ENCODE measurements around the gene ST8SIA1. TPM values are rescaled to one million over a fixed set of nuclear protein-coding genes. Genes with fewer than 3 reads are reported as not detected.

Gene ST8SIA1
- total RNA-seq, 1 experiment from 2014 or later = not detected

DNA sequence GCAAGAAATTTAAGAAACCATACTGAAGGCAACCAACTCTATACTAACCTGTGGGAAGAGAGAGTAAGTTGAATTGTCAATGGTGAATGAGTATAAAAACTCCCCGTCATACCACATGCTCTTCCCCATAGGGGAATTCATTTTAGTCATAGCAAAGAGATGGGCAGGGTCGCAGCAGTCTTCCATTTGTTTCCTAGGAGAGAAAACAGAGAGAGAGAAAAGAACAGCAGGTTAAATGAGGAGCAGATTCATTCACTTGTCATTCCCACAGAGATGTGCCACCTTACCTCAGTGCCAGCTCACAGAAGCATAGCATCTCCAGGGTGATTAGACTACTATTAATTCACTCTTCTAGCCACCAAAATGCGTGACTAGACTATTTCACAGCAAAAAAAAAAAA, 47.4 kb downstream of the ST8SIA1 start:
- Histone ChIP-seq H3K27ac (ENCODE audit: low read depth, low read length) (no peak overlapping the region), H3K9ac (ENCODE audit: low read length) (no peak overlapping the region), H4K20me1 (ENCODE audit: insufficient read depth) (no peaks in the 10 kb centered on the region), H2AFZ (ENCODE audit: low read depth, low read length, poor library complexity, severe bottlenecking) (no peak overlapping the region), H3K4me1 (ENCODE audit: control insufficient read depth in 1 of 2, insufficient read depth in 2 of 2, low read length in 2 of 2) (no peaks in the 10 kb centered on the region), H3K36me3 (ENCODE audit: control insufficient read depth in 1 of 2, insufficient read depth in 2 of 2, low read length in 2 of 2) (no peaks in the 10 kb centered on the region), H3K79me2 (ENCODE audit: insufficient read depth, low read length) (no peaks in the 10 kb centered on the region), H3K27me3 (ENCODE audit: insufficient read depth, low read length) (peaks cover 7% of the 10 kb centered on the region), H3K9me2 (ENCODE audit: insufficient read depth) (no peaks in the 10 kb centered on the region), H3K9me3 (ENCODE audit: control insufficient read depth in 1 of 2, insufficient read depth in 1 of 2, low read depth in 1 of 2, low read length in 2 of 2) (no peaks in the 10 kb centered on the region), H3K4me3 (replicated peaks in 1 of 2; ENCODE audit: low read depth in 1 of 2, low read length in 2 of 2) (no peak overlapping the region), H3K4me2 (ENCODE audit: low read length) (no peak overlapping the region)
- TF ChIP-seq TCF7L2 (IDR thresholded peaks at IDR 0.05; ENCODE audit: borderline replicate concordance, extremely low read depth, insufficient read depth, insufficient read length) (no peak), FOSL1 (IDR thresholded peaks at IDR 0.05; ENCODE audit: low read depth) (no peak), SRF (IDR thresholded peaks at IDR 0.05; ENCODE audit: low read depth) (no peak), YY1 (IDR thresholded peaks at IDR 0.05; ENCODE audit: extremely low read depth, insufficient replicate concordance, low read depth, low read length) (no peak), ATF3 (IDR thresholded peaks at IDR 0.05) (no peak), SP1 (IDR thresholded peaks at IDR 0.05; ENCODE audit: low read depth) (no peak), EZH2phosphoT487 (IDR thresholded peaks at IDR 0.05; ENCODE audit: borderline replicate concordance) (no peak), ZNF274 (IDR thresholded peaks at IDR 0.05; ENCODE audit: low read depth, low read length) (no peak), JUND (IDR thresholded peaks at IDR 0.05) (no peak), ZFX (IDR thresholded peaks at IDR 0.05) (no peak), POLR2AphosphoS5 (IDR thresholded peaks at IDR 0.05; ENCODE audit: low read depth, low read length) (no peak)
- TF ChIP-seq, protein P1, sequence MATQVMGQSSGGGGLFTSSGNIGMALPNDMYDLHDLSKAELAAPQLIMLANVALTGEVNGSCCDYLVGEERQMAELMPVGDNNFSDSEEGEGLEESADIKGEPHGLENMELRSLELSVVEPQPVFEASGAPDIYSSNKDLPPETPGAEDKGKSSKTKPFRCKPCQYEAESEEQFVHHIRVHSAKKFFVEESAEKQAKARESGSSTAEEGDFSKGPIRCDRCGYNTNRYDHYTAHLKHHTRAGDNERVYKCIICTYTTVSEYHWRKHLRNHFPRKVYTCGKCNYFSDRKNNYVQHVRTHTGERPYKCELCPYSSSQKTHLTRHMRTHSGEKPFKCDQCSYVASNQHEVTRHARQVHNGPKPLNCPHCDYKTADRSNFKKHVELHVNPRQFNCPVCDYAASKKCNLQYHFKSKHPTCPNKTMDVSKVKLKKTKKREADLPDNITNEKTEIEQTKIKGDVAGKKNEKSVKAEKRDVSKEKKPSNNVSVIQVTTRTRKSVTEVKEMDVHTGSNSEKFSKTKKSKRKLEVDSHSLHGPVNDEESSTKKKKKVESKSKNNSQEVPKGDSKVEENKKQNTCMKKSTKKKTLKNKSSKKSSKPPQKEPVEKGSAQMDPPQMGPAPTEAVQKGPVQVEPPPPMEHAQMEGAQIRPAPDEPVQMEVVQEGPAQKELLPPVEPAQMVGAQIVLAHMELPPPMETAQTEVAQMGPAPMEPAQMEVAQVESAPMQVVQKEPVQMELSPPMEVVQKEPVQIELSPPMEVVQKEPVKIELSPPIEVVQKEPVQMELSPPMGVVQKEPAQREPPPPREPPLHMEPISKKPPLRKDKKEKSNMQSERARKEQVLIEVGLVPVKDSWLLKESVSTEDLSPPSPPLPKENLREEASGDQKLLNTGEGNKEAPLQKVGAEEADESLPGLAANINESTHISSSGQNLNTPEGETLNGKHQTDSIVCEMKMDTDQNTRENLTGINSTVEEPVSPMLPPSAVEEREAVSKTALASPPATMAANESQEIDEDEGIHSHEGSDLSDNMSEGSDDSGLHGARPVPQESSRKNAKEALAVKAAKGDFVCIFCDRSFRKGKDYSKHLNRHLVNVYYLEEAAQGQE (IDR thresholded peaks at IDR 0.05; ENCODE audit: low read depth) = no peak
- TF ChIP-seq, protein P2, sequence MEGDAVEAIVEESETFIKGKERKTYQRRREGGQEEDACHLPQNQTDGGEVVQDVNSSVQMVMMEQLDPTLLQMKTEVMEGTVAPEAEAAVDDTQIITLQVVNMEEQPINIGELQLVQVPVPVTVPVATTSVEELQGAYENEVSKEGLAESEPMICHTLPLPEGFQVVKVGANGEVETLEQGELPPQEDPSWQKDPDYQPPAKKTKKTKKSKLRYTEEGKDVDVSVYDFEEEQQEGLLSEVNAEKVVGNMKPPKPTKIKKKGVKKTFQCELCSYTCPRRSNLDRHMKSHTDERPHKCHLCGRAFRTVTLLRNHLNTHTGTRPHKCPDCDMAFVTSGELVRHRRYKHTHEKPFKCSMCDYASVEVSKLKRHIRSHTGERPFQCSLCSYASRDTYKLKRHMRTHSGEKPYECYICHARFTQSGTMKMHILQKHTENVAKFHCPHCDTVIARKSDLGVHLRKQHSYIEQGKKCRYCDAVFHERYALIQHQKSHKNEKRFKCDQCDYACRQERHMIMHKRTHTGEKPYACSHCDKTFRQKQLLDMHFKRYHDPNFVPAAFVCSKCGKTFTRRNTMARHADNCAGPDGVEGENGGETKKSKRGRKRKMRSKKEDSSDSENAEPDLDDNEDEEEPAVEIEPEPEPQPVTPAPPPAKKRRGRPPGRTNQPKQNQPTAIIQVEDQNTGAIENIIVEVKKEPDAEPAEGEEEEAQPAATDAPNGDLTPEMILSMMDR (IDR thresholded peaks at IDR 0.05 in 2 of 3, conservative IDR thresholded peaks at IDR 0.05 in 1 of 3; ENCODE audit: borderline replicate concordance in 1 of 3, insufficient read depth in 1 of 3, low read depth in 2 of 3, low read length in 2 of 3) = no peak
- ChIA-PET CTCF (no interaction called here), RAD21 (ENCODE audit: low non-redundant PET in 1 of 2, low total read pairs in 2 of 2, uncharacterized antibody in 2 of 2, unreplicated experiment in 2 of 2) (no interaction called here), POLR2A (no interaction called here)
- DNase-seq (ENCODE audit: low read depth, low spot score) (no peak), ATAC-seq (no peak)
- intact Hi-C loops (cut with micrococcal nuclease) = no loop called here
- BruUV-seq (replicated peaks) = no TSS peak
